Measurements from ENCODE around the gene BUD13.

- no peak for TF ChIP-seq REST (IDR thresholded peaks at IDR 0.05; ENCODE audit: borderline replicate concordance)
- no peak for TF ChIP-seq POLR2AphosphoS5 (IDR thresholded peaks at IDR 0.05)
- TF ChIP-seq, protein P1, sequence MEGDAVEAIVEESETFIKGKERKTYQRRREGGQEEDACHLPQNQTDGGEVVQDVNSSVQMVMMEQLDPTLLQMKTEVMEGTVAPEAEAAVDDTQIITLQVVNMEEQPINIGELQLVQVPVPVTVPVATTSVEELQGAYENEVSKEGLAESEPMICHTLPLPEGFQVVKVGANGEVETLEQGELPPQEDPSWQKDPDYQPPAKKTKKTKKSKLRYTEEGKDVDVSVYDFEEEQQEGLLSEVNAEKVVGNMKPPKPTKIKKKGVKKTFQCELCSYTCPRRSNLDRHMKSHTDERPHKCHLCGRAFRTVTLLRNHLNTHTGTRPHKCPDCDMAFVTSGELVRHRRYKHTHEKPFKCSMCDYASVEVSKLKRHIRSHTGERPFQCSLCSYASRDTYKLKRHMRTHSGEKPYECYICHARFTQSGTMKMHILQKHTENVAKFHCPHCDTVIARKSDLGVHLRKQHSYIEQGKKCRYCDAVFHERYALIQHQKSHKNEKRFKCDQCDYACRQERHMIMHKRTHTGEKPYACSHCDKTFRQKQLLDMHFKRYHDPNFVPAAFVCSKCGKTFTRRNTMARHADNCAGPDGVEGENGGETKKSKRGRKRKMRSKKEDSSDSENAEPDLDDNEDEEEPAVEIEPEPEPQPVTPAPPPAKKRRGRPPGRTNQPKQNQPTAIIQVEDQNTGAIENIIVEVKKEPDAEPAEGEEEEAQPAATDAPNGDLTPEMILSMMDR (IDR thresholded peaks at IDR 0.05; ENCODE audit: poor library complexity, severe bottlenecking) = no peak
- TF ChIP-seq EZH2 (IDR thresholded peaks at IDR 0.05; ENCODE audit: borderline replicate concordance, insufficient read depth, low read length, poor library complexity, severe bottlenecking) = no peak
These were observed 1.9 kb upstream of the BUD13 start for GRCh38 chr11:116774661-116775060.
